Fibroblast of skin of left biceps (primary cell): ENCODE measurements around the gene SFI1.
"Not testable (repeated sequence)": the region's sequence is repeated elsewhere in the genome, so short reads cannot be mapped to it uniquely, and the experiment has no call there.

ENCODE experiments used
- DNase-seq, 2 experiments: peaks; one replicate each; pipeline ENCODE4 v3.0.0-alpha.2; 2013; ENCODE audit warnings: low read depth in 2 of 2

Gene SFI1

DNA sequence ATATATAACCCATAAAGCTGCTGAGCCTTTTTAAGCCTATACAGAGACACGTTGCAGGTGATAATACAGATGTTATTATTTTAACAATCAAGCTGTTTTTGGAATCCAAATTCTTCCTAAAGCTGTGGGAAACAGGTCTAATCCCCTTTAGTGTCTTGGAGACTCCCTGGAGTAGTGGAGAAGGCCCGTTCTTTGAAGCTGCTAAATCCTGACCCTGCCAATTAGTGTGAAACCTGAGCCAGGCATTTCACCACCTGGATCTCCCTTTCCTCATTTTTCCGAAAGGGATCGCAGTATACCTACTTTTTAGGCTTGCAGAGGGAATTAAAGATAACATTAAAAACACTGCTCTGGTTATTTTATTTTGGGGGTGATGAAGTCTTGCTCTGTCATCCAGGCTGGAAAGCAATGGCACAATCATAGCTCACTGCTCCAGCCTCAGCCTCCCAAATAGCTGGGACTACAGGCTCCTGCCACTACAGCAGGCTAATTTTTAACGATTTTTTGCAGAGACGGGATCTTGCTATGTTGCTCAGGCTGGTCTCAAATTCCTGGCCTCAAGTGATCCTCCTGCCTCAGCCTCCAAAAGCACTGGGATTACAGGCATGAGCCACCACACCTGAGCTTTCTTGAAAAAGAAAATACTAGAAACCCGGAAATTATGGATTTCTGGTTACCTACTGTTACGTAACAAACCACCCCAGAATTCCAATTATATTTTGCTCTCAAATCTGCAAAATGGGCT, 4.9 kb upstream of the SFI1 start:
- no peak for DNase-seq

DNA sequence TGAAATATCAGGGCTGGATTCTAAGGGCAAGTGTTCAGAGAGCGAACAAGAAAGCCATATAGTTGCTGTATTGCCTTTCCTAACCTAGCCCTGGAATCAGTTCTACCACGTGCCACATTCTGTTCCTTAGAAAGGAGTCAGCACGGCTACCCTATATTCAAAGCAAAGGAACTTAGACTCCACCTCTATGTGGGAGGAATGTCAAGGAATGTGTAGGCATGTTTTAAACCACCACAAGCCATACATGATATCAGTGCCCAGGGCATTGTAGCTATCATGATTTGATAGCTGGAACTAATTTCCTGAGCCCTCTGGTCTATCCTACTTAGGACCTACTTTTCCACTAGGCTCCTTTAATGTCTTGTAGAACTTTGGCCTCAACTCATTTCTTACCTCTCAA, 4.2 kb upstream of the SFI1 start:
- DNase-seq = no peak

DNA sequence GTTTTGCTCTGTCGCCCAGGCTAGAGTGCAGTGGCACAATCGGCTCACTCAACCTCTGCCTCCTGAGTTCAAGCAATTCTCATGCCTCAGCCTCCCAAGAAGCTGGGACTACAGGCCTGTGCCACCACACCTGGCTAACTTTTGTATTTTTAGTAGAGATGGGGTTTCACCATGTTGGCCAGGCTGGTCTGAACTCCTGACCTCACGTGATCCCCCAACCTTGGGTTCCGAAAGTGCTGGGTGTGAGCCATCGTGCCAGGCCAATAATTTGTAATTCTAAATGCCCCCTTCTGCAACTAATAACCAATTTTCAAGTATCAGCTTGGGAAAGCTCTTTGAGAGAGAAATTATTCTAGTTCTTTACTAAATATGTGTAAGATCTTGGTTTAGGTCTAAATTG, 3.0 kb upstream of the SFI1 start:
- not testable (repeated sequence) for DNase-seq

DNA sequence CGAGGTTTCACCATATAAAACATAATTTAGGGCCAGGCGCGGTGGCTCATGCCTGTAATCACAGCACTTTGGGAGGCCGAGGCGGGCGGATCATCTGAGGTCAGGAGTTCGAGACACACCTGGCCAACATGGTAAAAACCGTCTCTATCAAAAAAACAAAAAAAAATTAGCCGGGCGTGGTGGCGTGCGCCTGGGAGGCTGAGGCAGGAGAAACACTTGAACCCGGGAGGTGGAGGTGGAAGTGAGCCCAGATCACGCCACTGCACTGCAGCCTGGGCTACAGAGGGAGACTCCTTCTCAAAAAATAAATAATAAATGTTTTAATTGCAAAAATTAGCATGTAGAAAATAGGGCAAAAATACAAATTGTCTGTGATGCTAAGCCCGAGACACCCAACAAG, 993 bp upstream of the SFI1 start:
- no peak for DNase-seq

DNA sequence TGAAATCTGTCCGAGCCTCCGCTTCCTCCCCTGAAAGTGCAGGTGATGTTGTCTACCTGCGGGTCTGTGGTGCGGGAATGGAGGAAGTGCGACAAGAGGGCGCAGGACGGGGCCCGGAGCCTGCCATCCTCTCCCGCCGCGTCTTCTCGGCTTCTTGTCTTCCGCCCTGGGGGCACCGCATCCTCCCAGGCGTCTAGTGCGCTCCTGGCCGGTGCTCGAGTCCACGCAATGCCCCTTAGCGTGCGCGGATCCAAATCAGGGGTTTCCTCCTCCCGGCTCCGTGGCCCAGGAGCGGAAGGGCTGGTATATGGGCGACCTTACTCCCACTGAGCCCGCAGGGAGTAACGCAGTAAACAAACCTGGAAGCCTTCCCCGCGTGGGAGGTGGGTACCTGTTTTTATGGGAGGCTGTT, 405 bp downstream of the SFI1 start:
- no peak for DNase-seq

DNA sequence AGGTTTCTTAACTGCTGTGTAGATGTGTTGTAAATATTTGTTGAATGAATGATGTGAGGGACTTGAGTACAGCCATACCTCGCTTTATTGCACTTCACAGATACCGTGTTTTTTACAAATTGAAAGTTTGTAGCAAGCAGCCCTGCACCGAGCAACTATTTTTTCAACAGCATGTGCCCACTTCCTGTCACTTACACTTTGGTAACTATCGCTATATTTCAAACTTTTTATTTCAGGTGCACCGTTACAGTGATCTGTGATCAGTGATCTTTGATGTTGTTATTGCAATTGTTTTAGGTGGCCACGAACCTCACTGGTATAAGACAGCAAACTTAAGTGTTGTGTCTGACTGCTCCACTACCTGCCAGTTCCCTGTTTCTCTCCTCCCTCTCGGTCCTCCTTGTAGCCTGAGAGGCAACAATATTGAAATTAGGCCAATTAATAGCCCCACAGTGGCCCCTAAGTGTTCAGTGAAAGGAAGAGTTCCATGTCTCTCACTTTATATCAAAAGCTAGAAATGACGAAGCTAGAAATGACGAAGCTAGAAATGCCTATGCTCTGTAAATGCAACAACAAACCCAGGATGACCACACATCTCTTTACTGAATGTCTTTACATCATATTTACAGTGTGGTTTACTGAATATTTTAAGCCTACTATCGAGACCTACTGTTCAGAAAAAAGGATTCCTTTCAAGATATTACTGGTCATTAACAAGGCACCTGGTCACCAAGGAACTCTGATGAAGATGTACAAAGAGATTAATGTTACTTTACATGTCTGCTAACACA, 1.0 kb downstream of the SFI1 start:
- no peak for DNase-seq

DNA sequence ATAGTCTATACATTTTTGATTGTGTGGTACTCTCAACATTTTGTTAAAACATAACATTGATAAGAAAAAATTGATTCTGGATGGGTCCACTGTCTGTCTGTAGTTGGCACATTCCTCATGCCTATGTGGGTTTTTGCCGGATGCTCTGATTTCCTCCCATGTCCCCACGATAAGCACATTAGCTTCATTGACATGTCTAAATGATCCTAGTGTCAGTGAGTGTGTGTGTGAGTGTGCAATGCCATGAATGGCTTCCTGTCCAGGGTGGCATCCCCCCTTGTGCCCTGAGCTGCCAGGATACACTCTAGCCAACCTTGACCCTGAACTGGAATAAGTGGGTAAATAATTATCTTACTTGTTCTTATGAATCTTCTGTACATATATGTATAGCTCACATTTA, 5.4 kb downstream of the SFI1 start:
- DNase-seq = no peak

DNA sequence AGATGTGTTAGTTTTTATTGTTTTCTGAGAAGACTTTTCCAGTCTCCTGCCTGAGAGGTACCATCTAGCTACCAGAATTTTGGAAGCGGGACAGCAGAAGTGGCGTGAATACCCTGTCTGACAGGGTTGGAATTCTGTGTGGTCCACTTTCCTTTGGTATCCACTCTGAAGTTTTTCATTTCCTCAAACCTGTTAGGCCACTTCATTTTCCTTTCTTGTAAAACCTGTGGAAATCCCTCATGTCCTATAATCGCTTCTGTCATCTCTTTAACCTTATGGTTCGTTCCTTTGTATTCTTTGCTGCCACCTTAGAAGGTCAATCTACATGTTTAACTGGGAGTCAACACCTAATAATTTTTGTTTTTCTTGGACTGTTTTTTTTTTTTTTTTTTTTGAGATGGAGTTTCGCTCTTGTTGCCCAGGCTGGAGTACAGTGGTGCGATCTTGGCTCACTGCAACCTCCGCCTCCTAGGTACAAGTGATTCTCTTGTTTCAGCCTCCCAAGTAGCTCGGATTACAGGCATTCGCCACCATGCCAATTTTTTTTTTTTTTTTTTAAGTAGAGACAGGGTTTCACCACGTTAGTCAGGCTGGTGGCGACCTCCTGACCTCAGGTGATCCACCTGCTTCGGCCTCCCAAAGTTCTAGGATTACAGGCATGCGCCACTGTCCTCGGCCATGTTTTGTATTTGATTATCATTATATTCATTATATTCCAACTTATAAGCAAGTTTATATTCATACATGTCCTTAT, 7.1 kb downstream of the SFI1 start:
- DNase-seq = no peak

DNA sequence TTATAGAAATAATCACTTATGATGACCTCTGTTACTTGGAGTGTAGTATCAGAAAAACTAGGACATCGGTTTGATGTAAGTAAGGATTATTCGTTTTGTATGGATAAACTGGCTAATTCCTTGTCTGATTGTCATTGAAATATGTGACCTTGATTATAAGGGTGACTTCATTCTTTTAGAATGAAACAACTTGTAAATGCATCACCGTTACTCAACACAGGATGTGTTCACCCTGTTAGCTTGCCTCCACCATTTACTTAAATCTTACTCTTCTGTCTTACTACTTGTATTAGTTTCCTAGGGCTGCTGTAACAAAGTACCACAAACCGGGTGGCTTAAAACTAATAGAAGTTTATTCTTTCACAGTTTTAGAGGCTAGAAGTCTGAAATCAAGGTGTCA, 7.9 kb downstream of the SFI1 start:
- no peak for DNase-seq

DNA sequence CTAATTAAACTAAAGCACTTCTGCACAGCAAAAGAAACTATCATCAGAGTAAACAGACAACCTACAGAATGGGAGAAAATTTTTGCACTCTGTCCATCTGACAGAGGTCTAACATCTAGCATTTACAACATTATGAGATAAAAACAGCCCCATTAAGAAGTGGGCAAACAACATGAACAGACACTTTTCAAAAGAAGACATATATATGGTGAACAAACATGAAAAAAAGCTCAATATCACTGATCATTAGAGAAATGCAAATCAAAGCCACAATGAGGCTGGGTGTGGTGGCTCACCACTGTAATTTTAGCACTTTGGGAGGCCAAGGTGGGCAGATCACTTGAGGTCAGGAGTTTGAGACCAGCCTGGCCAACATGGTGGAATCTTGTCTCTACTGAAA, 11.2 kb downstream of the SFI1 start:
- DNase-seq = not testable (repeated sequence)

DNA sequence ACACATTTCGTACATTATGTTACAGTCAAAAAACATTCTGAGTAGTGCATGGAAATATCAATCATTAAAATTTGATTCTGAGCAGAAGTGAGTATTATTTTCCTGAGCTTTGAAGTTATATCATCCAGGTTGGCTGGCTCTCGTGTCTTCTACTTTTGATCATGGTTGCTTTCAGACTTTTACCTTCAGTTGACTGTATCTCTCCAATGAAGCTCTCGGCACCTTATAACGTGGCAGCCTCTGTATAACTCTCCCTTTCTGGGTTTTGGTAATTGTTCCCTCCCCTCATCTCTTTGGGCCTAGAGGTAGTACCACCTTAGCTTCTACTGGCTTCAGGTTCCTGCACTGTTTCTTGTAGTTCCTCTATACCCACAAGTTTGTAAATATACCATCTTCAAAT, 12.2 kb downstream of the SFI1 start:
- DNase-seq = no peak

DNA sequence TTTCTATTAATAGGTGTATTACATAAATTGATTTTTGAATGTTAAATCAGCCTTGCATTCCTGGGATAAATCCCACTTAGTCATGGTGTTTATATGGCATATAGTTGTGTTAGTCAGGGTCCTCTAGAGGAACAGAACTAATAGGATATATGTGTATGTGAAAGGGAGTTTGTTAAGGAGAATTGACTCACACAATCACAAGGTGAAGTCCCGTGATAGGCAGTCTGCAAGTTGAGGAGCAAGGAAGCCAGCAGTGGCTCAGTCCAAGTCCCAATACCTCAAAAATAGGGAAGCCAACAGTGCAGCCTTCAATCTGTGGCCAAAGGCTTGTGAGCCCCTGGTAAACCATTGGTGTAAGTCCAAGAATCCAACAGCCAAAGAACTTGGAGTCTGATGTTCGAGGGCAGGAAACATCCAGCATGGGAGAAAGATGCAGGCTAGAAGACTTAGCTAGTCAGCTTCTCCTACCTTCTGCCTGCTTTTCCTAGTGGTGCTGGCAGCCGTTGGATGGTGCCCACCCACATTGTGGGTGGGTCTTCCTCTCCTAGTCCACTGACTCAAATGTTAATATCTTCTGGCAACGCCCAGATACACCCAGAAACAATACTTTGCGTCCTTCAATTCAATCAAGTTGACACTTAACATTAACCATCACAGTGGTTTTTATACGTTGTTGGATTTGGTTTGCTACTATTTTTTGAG, 12.9 kb downstream of the SFI1 start:
- DNase-seq = no peak

DNA sequence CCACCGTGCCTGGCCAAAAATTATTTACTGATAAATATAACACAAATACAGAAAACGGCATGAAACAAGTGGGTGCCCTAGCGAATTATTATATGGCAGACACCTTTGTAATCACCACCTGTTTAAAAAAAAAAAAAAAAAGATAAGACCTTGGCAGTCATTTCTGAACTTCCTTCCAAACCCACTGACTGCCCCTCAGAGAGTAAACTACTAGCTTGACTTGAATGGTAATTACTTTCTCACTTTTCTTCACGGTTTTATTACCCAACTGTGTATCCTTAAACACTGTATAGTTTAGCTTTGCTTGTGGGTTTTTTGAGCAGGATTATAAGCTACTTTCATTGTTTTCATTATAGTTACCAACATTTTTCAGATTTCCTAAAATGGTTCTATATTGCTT, 23.7 kb downstream of the SFI1 start:
- DNase-seq = no peak

DNA sequence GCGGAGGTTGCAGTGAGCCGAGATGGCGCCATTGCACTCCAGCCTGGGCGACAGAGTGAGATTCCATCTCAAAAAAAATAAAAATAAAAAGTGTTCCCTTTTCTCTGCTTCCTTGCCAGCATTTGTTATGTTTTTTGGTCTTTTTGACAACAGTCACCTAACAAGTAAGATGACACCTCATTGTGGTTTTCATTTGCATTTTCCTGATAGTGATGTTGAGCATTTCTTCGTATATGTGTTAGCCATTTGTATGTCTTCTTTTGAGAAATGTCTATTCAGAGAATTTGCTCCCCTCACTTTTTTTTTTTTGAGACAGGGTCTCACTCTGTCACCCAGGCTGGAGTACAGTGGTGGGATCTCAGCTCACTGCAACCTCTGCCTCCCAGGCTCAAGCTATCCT, 27.8 kb downstream of the SFI1 start:
- DNase-seq = not testable (repeated sequence)

DNA sequence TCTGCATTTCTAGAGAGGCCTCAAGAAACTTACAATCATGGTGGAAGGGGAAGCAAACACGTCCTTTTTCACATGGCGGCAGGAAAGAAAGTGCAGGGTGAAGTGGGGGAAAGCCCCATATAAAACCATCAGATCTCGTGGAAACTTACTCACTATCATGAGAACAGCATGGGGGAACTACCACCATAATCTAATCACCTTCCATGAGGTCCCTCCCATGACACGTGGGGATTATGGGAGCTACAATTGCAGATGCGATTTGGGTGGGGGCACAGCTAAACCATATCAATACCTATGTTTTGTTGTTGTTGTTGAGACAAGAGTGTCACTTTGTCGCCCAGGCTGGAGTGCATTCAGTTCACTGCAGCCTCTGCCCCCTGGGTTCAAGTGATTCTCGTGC, 29.9 kb downstream of the SFI1 start:
- DNase-seq = no peak

DNA sequence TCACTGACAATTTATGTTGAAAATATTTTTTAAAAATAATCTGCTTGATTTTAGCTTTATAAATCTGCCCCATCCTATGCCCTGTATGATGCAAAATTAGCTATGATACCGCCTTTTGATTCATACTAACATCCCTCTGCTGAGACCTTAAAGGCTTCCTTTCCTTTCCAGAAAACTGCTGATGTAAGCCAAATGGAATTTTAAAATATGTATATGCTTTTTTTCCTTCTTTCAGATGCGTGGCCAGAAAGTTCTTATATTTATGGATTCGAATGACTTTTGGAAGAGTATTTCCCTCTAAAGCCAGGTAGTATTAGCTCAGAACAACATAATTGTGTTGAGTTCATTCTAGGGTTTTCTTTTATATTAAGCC, 34.5 kb downstream of the SFI1 start:
- peak; percentile 12 to 14 for DNase-seq

DNA sequence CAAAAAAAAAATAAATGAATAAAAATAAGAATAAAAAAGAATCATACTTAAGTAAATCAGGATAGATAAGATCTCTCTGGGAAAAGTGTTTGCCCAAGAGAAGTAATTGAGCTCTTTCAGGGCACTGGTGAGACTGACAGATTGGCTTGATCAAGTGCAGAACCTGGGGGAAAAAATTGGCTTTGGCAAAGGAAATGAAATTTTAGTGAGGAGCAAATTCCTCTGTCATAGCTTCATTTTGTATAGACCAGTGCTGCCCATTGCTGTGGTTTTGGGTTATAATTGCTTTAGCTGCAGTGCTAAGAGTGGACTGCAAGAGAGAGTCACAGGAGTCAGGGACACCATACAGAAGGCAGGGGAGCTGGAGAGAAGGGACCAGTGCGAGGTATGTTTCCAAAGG, 35.7 kb downstream of the SFI1 start:
- DNase-seq = no peak

DNA sequence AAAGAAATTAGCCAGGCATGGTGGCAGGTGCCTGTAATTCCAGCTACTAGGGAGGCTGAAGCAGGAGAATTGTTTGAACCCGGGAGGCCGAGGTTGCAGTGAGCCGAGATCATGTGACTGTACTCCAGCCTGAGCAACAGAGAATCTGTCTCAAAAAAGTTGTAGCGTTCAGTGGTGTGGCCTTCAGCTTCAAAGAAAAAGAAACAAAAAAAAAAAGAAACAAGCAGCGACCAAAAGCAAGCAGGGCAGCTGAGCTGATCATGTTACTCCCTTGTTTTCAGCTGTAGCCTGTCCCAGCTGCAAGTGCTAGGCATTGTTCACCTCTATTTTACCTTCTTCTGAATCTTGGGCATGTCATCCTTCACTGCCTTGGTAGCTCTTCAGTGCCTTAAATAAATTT, 37.0 kb downstream of the SFI1 start:
- no peak for DNase-seq

DNA sequence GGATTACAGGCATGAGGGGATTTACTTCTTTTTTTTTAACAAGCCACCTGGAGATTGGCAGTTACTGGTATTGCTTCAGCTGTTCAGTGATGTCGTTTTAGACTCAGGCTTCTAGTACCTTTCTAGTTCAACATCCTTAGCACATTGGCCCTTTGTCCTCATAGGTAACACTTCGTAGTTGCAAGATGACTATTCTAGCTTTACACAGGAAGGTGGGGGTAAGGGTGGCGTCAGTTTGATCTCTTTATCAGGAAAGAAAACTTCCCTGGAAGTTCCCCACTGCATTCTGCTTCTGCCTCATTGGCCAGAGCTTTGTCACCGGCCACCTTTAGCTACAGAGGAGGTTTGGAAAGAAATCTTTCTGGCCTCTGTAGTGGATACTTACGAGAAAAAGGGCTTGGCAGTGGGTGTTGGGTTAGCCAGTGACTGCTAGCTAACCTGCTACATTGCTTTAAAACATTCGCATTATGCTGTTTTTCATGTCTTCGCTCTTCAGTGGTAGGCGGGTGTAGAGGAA, 40.7 kb downstream of the SFI1 start:
- DNase-seq = no peak

DNA sequence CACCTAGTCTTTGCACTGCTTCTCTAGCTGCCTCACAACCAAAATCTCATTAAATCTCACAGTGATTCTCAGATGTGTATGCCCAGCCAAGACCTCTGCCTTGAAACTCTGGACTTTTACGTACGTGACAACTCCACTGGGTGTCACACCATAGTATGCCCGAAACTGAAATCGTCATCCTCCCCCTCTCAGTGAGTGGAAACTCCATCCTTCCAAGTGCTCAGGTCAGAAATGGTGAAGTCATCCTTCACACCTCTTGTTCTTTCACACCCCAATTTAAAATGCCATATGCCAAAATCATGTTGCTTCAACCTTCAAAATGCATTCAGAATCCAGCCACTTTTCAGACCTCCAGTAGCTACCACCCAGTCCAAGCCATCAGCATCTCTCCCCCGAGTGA, 42.5 kb downstream of the SFI1 start:
- DNase-seq = no peak

DNA sequence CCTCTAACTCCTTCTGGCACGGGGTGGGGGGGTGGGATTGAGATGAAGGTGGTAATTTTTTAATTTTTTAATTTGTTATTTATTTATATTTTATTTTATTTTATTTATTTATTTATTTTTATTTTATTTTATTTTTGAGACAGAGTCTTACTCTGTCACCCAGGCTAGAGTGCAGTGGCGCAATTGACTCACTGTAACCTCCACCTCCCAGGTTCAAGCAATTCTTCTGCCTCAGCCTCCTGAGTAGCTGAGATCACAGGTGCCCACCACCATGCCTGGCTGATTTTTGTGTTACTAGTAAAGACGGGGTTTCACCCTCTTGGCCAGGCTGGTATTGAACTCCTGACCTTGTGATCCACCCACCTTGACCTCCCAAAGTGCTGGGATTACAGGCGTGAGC, 43.8 kb downstream of the SFI1 start:
- not testable (repeated sequence) for DNase-seq

DNA sequence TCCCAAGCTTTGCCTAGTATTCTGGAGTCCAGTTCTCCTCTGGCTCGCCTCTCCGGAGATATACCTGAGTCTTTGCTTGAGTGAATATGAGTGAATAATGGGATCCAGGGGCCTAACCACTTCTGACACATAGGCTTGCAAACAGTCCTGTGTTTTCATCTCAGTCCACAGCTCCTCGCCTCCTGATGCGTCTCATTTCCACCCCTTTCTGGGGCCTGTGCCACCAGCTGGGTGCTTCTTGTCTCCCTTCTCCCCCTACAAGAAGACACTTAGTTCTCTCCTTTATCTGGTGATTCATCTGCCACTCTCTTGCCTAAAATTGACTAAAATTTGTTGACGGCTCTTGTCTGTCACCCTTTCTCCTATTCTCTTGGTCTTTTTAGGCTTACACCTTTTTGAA, 44.6 kb downstream of the SFI1 start:
- DNase-seq = no peak
